ENCODE results near the gene TMEM263. TPM values are rescaled to one million over a fixed set of nuclear protein-coding genes. Genes with fewer than 3 reads are reported as not detected.

The TMEM263 gene
- total RNA-seq, 1 donor from 2014 or later, result 37.6 TPM

DNA sequence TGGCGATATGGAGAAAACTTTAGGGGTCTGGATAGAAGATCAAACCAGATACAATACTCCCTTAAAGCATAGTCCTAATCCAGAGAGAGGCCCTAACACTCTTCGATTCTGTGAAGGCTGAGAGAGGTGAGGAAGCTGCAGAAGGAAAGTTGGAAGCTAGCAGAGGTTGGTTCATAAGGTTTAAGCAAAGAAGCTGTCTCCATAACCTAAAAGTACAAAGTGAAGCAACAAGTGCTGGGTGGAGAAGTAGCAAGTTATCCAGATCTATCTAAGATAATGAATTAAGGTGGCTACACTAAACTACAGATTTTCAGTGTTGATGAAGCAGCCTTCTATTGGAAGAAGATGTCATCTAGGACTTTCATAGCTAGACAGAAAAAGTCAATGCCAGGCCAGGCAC, 55.8 kb downstream of the TMEM263 start:
- Mint-ChIP-seq H3K4me1 (ENCODE audit: low read depth) (no peaks in the 10 kb centered on the region), H3K9me3 (ENCODE audit: low read depth) (no peaks in the 10 kb centered on the region)
- DNase-seq (ENCODE audit: low spot score, unreplicated experiment), result no peak

DNA sequence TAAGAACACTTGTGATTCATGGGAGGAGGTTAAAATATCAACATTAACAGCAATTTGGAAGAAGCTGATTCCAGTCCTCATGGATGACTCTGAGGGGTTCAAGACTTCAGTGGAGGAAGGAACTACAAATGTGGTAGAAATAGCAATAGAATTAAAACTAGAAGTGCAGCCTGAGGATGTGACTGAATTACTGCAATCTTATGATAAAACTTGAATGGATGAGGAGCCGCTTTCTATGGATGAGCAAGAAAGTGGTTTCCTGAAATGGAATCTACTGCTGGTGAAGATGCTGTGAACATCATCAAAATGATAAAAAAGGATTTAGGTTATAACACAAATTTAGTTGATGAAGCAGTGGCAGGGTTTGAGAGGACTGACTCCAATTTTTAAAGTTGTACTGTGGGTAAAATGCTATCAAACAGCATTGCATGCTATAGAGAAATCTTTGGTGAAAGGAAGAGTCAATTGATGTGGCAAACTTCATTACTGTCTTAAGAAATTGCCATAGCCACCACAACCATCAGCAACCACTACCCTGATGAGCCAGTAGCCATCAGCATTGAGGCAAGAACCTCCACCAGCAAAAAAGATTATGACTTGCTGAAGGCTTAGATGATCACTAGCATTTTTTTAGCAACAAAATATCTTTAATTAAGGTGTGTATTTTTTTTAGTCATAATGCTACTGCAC, 57.2 kb downstream of the TMEM263 start:
- H3K4me1 Mint-ChIP-seq (ENCODE audit: low read depth), result no peaks in the 10 kb centered on the region
- H3K4me3 Mint-ChIP-seq (ENCODE audit: low read depth), result no peak overlapping the region
- DNase-seq (ENCODE audit: low spot score, unreplicated experiment), result no peak
- H3K27ac Mint-ChIP-seq, result no peak overlapping the region
- no peaks in the 10 kb centered on the region for H3K9me3 Mint-ChIP-seq (ENCODE audit: low read depth)
- TF ChIP-seq, protein P1, sequence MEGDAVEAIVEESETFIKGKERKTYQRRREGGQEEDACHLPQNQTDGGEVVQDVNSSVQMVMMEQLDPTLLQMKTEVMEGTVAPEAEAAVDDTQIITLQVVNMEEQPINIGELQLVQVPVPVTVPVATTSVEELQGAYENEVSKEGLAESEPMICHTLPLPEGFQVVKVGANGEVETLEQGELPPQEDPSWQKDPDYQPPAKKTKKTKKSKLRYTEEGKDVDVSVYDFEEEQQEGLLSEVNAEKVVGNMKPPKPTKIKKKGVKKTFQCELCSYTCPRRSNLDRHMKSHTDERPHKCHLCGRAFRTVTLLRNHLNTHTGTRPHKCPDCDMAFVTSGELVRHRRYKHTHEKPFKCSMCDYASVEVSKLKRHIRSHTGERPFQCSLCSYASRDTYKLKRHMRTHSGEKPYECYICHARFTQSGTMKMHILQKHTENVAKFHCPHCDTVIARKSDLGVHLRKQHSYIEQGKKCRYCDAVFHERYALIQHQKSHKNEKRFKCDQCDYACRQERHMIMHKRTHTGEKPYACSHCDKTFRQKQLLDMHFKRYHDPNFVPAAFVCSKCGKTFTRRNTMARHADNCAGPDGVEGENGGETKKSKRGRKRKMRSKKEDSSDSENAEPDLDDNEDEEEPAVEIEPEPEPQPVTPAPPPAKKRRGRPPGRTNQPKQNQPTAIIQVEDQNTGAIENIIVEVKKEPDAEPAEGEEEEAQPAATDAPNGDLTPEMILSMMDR (IDR thresholded peaks at IDR 0.05; ENCODE audit: unreplicated experiment), result no peak
- peaks cover 5% of the 10 kb centered on the region for H3K36me3 Mint-ChIP-seq (ENCODE audit: insufficient read depth)
- H3K27me3 Mint-ChIP-seq, result no peaks in the 10 kb centered on the region

More for the DNA sequence above, 55.8 kb downstream of the TMEM263 start:
- no peaks in the 10 kb centered on the region for H3K27me3 Mint-ChIP-seq
- no peak overlapping the region for H3K4me3 Mint-ChIP-seq (ENCODE audit: low read depth)
- H3K36me3 Mint-ChIP-seq (ENCODE audit: insufficient read depth), result peaks cover 3% of the 10 kb centered on the region
- H3K27ac Mint-ChIP-seq, result no peak overlapping the region
- TF ChIP-seq, protein P1 (IDR thresholded peaks at IDR 0.05; ENCODE audit: unreplicated experiment), result no peak

DNA sequence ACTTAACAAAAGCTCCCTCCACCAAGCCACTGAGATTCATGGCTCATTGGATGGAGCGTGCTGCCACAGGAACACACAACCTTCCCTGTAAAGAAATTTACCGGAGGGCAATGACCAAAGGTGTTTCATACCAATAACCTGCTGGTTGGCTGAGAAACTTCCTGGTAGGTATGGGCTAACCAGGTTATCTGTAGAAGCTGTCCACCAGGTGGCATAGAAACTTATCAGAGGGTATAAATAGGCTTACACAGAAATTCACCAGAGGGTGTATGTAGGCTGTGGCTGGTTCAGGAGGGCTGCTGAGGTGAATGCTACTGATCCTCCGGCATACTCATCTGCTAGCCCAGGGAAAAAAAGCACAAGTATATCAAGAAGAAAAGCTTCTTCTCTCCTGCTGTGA, 58.3 kb downstream of the TMEM263 start:
- Mint-ChIP-seq H3K9me3 (ENCODE audit: low read depth) (no peaks in the 10 kb centered on the region), H3K27me3 (no peaks in the 10 kb centered on the region), H3K4me3 (ENCODE audit: low read depth) (no peak overlapping the region), H3K36me3 (ENCODE audit: insufficient read depth) (peaks cover 3% of the 10 kb centered on the region), H3K27ac (no peak overlapping the region), H3K4me1 (ENCODE audit: low read depth) (no peaks in the 10 kb centered on the region)
- no peak for DNase-seq (ENCODE audit: low spot score, unreplicated experiment)
- TF ChIP-seq, protein P1 (IDR thresholded peaks at IDR 0.05; ENCODE audit: unreplicated experiment), result peak; percentile 15

DNA sequence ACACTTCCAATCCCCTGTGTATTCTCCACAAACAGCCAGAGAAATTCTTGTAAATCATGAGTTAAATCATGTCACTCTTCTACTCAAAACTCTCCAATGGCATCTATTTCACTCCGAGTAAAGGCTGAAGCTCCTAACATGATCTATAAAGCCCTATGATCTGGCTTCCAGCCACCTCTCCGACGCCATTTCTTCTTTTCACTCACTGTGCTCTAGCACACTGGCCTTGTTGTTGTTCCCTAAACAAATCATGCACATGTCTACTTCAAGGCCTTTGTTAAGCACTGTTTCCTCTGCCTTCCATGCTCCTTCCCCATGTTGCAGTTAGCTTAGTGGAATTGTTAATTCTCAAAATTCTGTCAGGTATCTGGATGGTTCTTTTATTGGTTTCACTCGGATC, 61.3 kb downstream of the TMEM263 start:
- no peak for DNase-seq (ENCODE audit: low spot score, unreplicated experiment)
- Mint-ChIP-seq H3K9me3 (ENCODE audit: low read depth) (no peaks in the 10 kb centered on the region), H3K36me3 (ENCODE audit: insufficient read depth) (peaks cover 6% of the 10 kb centered on the region), H3K27ac (no peak overlapping the region), H3K27me3 (no peaks in the 10 kb centered on the region), H3K4me1 (ENCODE audit: low read depth) (no peaks in the 10 kb centered on the region), H3K4me3 (ENCODE audit: low read depth) (no peak overlapping the region)
- TF ChIP-seq, protein P1 (IDR thresholded peaks at IDR 0.05; ENCODE audit: unreplicated experiment), result no peak

DNA sequence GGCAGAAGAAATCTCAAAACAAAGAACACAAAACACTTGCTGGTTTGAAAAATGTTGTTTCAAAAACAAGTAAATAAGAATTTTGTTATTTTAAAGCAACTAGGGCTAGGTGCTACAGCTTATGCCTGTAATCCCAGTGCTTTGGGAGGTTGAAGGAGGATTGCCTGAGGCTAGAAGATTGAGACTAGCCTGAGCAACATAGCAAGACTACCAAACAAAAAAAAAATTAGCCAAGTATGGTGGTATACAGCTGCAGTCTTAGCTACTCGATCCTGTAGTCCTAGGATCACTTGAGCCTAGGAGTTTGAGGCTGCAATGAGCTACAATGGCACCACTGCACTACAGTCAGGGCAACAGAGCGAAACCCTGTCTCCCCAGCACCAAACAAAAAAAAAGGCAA, 63.8 kb downstream of the TMEM263 start:
- Mint-ChIP-seq H3K36me3 (ENCODE audit: insufficient read depth) (peaks cover 6% of the 10 kb centered on the region), H3K27me3 (no peaks in the 10 kb centered on the region), H3K4me1 (ENCODE audit: low read depth) (no peaks in the 10 kb centered on the region), H3K9me3 (ENCODE audit: low read depth) (no peaks in the 10 kb centered on the region), H3K4me3 (ENCODE audit: low read depth) (no peak overlapping the region), H3K27ac (no peak overlapping the region)
- TF ChIP-seq, protein P1 (IDR thresholded peaks at IDR 0.05; ENCODE audit: unreplicated experiment), result no peak
- DNase-seq (ENCODE audit: low spot score, unreplicated experiment), result no peak

Other genes starting within 250 kb of the TMEM263 start
- gene RIC8B, start 181.2 kb upstream of the TMEM263 start, total RNA-seq, result 24.7 and 28.1 TPM in 2 replicates
- 15.3 and 18.3 TPM in 2 replicates for gene MTERF2, start 31.2 kb downstream of the TMEM263 start, total RNA-seq
- gene CRY1, start 137.6 kb downstream of the TMEM263 start, total RNA-seq, result 23.2 and 26.9 TPM in 2 replicates